ENCODE data around the gene NELFB. TPM values are rescaled to one million over a fixed set of nuclear protein-coding genes. Genes with fewer than 3 reads are reported as not detected.
A peak's percentile ranks its signal among the peaks of the same experiment; 100 is the strongest.

The NELFB gene
- total RNA-seq, 2 experiments from 2014 or later, result 62.6 to 74.8 TPM

DNA sequence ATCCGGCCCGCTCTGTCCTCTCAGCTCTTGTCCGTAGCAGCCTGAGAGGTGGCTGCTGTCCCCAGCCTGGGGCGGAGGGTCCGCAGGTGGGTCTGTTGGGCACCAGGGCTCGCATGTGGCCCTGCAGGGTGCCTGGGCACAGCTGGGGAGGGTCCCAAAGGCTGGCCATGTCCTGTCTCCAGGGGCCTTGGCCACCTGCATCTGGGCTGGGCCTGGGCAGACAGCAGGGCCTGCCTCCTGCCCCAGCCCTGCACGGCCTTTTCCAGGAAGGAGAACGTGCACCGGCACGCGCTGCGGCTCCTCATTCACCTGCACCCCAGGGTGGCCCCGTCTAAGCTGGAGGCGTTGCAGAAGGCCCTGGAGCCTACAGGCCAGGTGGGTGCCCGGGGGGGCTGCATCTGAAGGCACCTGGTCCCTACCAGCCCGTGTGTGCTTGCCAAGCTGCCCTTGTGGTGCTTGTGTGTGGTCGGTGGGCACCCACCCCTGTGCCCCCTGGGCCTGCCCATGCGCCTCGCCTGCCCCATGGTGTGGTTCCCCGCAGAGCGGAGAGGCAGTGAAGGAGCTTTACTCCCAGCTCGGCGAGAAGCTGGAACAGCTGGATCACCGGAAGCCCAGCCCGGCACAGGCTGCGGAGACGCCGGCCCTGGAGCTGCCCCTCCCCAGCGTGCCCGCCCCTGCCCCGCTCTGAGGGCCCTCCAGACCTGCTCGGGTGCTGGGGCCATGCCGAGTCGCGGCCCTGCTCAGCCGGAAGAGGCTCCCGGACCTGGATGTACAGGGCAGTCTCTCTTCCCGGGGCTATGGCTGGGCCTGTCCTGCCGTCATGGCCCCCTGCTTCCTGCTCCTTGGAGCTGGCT, 17.3 kb downstream of the NELFB start:
- ChIA-PET CTCF (ENCODE audit: unreplicated experiment) (no interaction called here), POLR2A (no interaction called here)
- BruUV-seq (replicated peaks), result TSS peak; percentile 53
- no peak overlapping the region for H3K27ac ChIP-seq (ENCODE audit: low read depth, low read length, poor library complexity, severe bottlenecking)
- H3K9me3 ChIP-seq (ENCODE audit: low read length), result no peaks in the 10 kb centered on the region
- H4K20me1 ChIP-seq (ENCODE audit: insufficient read depth, low read length), result no peaks in the 10 kb centered on the region
- peaks cover 8% of the 10 kb centered on the region; the same call in 1 of the 2 replicates for H3K79me2 ChIP-seq (ENCODE audit: insufficient read depth, low read depth, low read length)
- DNase-seq (ENCODE audit: low spot score), result no peak
- H2AFZ ChIP-seq (ENCODE audit: low read length), result no peak overlapping the region
- H3K4me1 ChIP-seq (ENCODE audit: insufficient read depth, low read length, poor library complexity, severe bottlenecking), result peaks cover 79% of the 10 kb centered on the region
- no peaks in the 10 kb centered on the region for H3K9me2 ChIP-seq (ENCODE audit: insufficient read depth, low read length)
- H3K36me3 ChIP-seq (ENCODE audit: insufficient read depth, low read length), result peaks cover 42% of the 10 kb centered on the region; the same call in 1 of the 2 replicates
- no peak overlapping the region for H3K4me2 ChIP-seq (ENCODE audit: low read length)
- no peak overlapping the region for H3K4me3 ChIP-seq (ENCODE audit: low read depth, low read length, poor library complexity, severe bottlenecking)
- TF ChIP-seq, protein P1, sequence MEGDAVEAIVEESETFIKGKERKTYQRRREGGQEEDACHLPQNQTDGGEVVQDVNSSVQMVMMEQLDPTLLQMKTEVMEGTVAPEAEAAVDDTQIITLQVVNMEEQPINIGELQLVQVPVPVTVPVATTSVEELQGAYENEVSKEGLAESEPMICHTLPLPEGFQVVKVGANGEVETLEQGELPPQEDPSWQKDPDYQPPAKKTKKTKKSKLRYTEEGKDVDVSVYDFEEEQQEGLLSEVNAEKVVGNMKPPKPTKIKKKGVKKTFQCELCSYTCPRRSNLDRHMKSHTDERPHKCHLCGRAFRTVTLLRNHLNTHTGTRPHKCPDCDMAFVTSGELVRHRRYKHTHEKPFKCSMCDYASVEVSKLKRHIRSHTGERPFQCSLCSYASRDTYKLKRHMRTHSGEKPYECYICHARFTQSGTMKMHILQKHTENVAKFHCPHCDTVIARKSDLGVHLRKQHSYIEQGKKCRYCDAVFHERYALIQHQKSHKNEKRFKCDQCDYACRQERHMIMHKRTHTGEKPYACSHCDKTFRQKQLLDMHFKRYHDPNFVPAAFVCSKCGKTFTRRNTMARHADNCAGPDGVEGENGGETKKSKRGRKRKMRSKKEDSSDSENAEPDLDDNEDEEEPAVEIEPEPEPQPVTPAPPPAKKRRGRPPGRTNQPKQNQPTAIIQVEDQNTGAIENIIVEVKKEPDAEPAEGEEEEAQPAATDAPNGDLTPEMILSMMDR (conservative IDR thresholded peaks at IDR 0.05; ENCODE audit: low read length), result no peak
- TF ChIP-seq EZH2phosphoT487 (IDR thresholded peaks at IDR 0.05; ENCODE audit: borderline replicate concordance, low read depth, low read length), result no peak
- intact Hi-C loops (cut with micrococcal nuclease; ENCODE audit: unreplicated experiment), result no loop called here

DNA sequence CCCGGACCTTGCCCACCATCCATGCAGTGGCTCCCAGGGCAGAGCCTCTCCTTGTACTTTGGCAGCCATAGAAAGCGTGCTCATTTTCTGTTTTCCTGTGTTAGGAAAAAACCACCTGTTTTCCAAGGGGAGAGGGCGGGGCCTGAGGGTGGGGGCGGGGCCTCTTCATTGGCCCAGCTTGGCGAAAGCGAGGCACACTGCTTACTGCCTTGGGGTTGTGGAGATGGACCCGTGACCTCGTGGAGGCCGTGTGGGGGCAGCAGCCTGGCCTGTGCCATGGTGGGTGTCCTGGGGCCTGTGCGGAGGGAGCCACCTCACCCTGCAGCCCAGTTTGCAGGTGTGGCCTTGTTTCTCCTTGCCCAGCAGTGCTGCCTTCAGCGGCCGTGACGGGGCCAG, 18.0 kb downstream of the NELFB start:
- DNase-seq (ENCODE audit: low spot score), result no peak
- H3K79me2 ChIP-seq (ENCODE audit: insufficient read depth, low read depth, low read length), result peaks cover 8% of the 10 kb centered on the region; the same call in 1 of the 2 replicates
- peaks cover 79% of the 10 kb centered on the region for H3K4me1 ChIP-seq (ENCODE audit: insufficient read depth, low read length, poor library complexity, severe bottlenecking)
- no peaks in the 10 kb centered on the region for H4K20me1 ChIP-seq (ENCODE audit: insufficient read depth, low read length)
- H3K4me2 ChIP-seq (ENCODE audit: low read length), result no peak overlapping the region; the same call in 1 of the 2 replicates
- H3K27ac ChIP-seq (ENCODE audit: low read depth, low read length, poor library complexity, severe bottlenecking), result no peak overlapping the region
- no peak overlapping the region for H2AFZ ChIP-seq (ENCODE audit: low read length)
- intact Hi-C loops (cut with micrococcal nuclease; ENCODE audit: unreplicated experiment), result no loop called here
- no TSS peak for BruUV-seq (replicated peaks)
- ChIA-PET POLR2A (no interaction called here), CTCF (ENCODE audit: unreplicated experiment) (no interaction called here)
- no peaks in the 10 kb centered on the region for H3K9me2 ChIP-seq (ENCODE audit: insufficient read depth, low read length)
- peaks cover 39% of the 10 kb centered on the region; the same call in 1 of the 2 replicates for H3K36me3 ChIP-seq (ENCODE audit: insufficient read depth, low read length)
- no peak overlapping the region for H3K4me3 ChIP-seq (ENCODE audit: low read depth, low read length, poor library complexity, severe bottlenecking)
- H3K9me3 ChIP-seq (ENCODE audit: low read length), result no peaks in the 10 kb centered on the region
- no peak for TF ChIP-seq EZH2phosphoT487 (IDR thresholded peaks at IDR 0.05; ENCODE audit: borderline replicate concordance, low read depth, low read length)
- TF ChIP-seq, protein P1 (conservative IDR thresholded peaks at IDR 0.05; ENCODE audit: low read length), result no peak
